ENCODE results near the gene NRGN. TPM values are rescaled to one million over a fixed set of nuclear protein-coding genes. Genes with fewer than 3 reads are reported as not detected.

The NRGN gene
- total RNA-seq, result 0.11 TPM in 1 of 2 replicates, not detected in the other

GRCh38 chr11:124739479-124740276, at the start of gene NRGN:
Gene NRGN, plus strand, starts transcription at chr11:124739942. Its CDS starts 143 bp downstream, at chr11:124740085.

GRCh38 chr11:124751741-124752470, 12.2 kb downstream of the NRGN start, which contains the start of gene VSIG2:
Gene VSIG2, minus strand, starts transcription at chr11:124752255. Its CDS starts 118 bp downstream, at chr11:124752137.

GRCh38 chr11:124762105-124762623, 22.4 kb downstream of the NRGN start, which contains the start of gene ESAM:
Gene ESAM, minus strand, starts transcription at chr11:124762290. Its CDS starts 136 bp downstream, at chr11:124762154.

Other genes starting within 250 kb of the NRGN start
- gene OR8B12, start 196.3 kb upstream of the NRGN start, total RNA-seq, result not detected in 2 replicates
- not detected in 2 replicates for gene OR8A1, start 169.9 kb upstream of the NRGN start, total RNA-seq
- gene PANX3, start 128.5 kb upstream of the NRGN start, total RNA-seq, result not detected in 2 replicates
- 24.3 and 28.6 TPM in 2 replicates for gene TBRG1, start 117.1 kb upstream of the NRGN start, total RNA-seq
- 4.1 and 7.9 TPM in 2 replicates for gene SIAE, start 66.2 kb upstream of the NRGN start, total RNA-seq
- 2.7 and 3.5 TPM in 2 replicates for gene SPA17, start 66.0 kb upstream of the NRGN start, total RNA-seq
- under 0.01 and 0.33 TPM in 2 replicates for gene VSIG2, start 12.3 kb downstream of the NRGN start, total RNA-seq
- under 0.01 and 0.22 TPM in 2 replicates for gene ESAM, start 22.3 kb downstream of the NRGN start, total RNA-seq
- 9.8 and 11.8 TPM in 2 replicates for gene MSANTD2, start 60.5 kb downstream of the NRGN start, total RNA-seq
- gene ROBO3, start 125.5 kb downstream of the NRGN start, total RNA-seq, result 22.7 and 24.7 TPM in 2 replicates
- under 0.01 and 0.65 TPM in 2 replicates for gene ROBO4, start 157.9 kb downstream of the NRGN start, total RNA-seq
- gene HEPN1, start 179.3 kb downstream of the NRGN start, total RNA-seq, result 0.22 TPM in 1 of 2 replicates, not detected in the other
- not detected in 2 replicates for gene HEPACAM, start 196.1 kb downstream of the NRGN start, total RNA-seq
- gene CCDC15, start 214.3 kb downstream of the NRGN start, total RNA-seq, result 3.5 and 5.1 TPM in 2 replicates